ENCODE data around the gene ITGA1.

- no peak for TF ChIP-seq CTCF (IDR thresholded peaks at IDR 0.05)
- no peak for TF ChIP-seq POLR2A (IDR thresholded peaks at IDR 0.05)
Observed at GRCh38 chr5:52856564-52856963, 68.8 kb downstream of the ITGA1 start.
